CD14-positive monocyte (primary cell): ENCODE data around the gene ICOS. TPM values are rescaled to one million over a fixed set of nuclear protein-coding genes. Genes with fewer than 3 reads are reported as not detected.
A peak's percentile ranks its signal among the peaks of the same experiment; 100 is the strongest.

ENCODE experiments used
- DNase-seq, 3 donors: peaks; one replicate each; pipeline ENCODE4 v3.0.0-alpha.2; 2011 to 2022
- H2AFZ ChIP-seq: 2 replicates; pipeline ENCODE4 v1.6.0; 2012; ENCODE audit warnings: mild to moderate bottlenecking, low read depth, low read length, inconsistent platforms; ENCODE audit not compliant: insufficient read depth, poor library complexity, severe bottlenecking
- H3K27ac ChIP-seq, 2 donors: 1 replicate in 1 of 2; 2 replicates in 1 of 2; pipeline ENCODE4 v1.5.1; 2012 to 2013; ENCODE audit warnings: low read length in 2 of 2, control low read depth in 1 of 2, inconsistent platforms in 1 of 2, low read depth in 1 of 2, mild to moderate bottlenecking in 1 of 2
- H3K27me3 ChIP-seq, 2 donors: one replicate each; pipeline versions ENCODE4 v1.6.0 to v1.6.1; 2011 to 2013; ENCODE audit warnings: low read length in 2 of 2; ENCODE audit not compliant: control insufficient read depth in 2 of 2, insufficient read depth in 2 of 2
- H3K36me3 ChIP-seq, 2 donors: replicated peaks in 1 of 2; 1 replicate in 1 of 2; 2 replicates in 1 of 2; pipeline versions ENCODE4 v1.5.1 to v1.6.1; 2012 to 2013; ENCODE audit warnings: low read length in 2 of 2, control low read depth in 1 of 2, inconsistent platforms in 1 of 2, mild to moderate bottlenecking in 1 of 2; ENCODE audit not compliant: insufficient read depth in 2 of 2, control insufficient read depth in 1 of 2
- H3K4me1 ChIP-seq, 2 donors: 1 replicate in 1 of 2; 2 replicates in 1 of 2; pipeline versions ENCODE4 v1.5.1 to v1.6.1; 2012 to 2013; ENCODE audit warnings: low read length in 2 of 2, control low read depth in 1 of 2, inconsistent platforms in 1 of 2, mild to moderate bottlenecking in 1 of 2, moderate library complexity in 1 of 2; ENCODE audit not compliant: insufficient read depth in 2 of 2, control insufficient read depth in 1 of 2
- H3K4me2 ChIP-seq: replicated peaks from 2 replicates; pipeline ENCODE3; 2012; ENCODE audit warnings: low read length, moderate library complexity, mild to moderate bottlenecking; ENCODE audit not compliant: poor library complexity, severe bottlenecking; ENCODE audit errors: extremely low read depth
- H3K4me3 ChIP-seq, 3 experiments: fragments of 200-600 bp in 1 of 3; sonication (generic) in 1 of 3; replicated peaks in 1 of 3; 1 replicate in 2 of 3; 2 replicates in 1 of 3; pipeline ENCODE4 v1.5.1; 2011 to 2013; ENCODE audit warnings: low read length in 3 of 3, mild to moderate bottlenecking in 3 of 3, control low read depth in 2 of 3, low read depth in 2 of 3, inconsistent platforms in 1 of 3, moderate library complexity in 1 of 3
- H3K79me2 ChIP-seq: 2 replicates; pipeline ENCODE4 v1.6.0; 2012; ENCODE audit warnings: mild to moderate bottlenecking, control low read depth, inconsistent platforms, low read length, moderate library complexity; ENCODE audit not compliant: insufficient read depth
- H3K9ac ChIP-seq: 2 replicates; pipeline ENCODE4 v1.6.0; 2017; ENCODE audit warnings: low read length, mild to moderate bottlenecking; ENCODE audit not compliant: insufficient read depth, poor library complexity, severe bottlenecking
- H3K9me3 ChIP-seq, 2 donors: replicated peaks in 1 of 2; 1 replicate in 1 of 2; 2 replicates in 1 of 2; pipeline versions ENCODE4 v1.5.1 to v1.6.1; 2012 to 2013; ENCODE audit warnings: low read length in 2 of 2, control low read depth in 1 of 2; ENCODE audit not compliant: control insufficient read depth in 1 of 2, insufficient read depth in 1 of 2
- H4K20me1 ChIP-seq: 2 replicates; pipeline ENCODE4 v1.6.0; 2012; ENCODE audit warnings: mild to moderate bottlenecking, low read length, control low read depth, moderate library complexity; ENCODE audit not compliant: insufficient read depth
- H3K27ac Mint-ChIP-seq, 7 donors: one replicate each; pipeline ENCODE4 v1.8.0; 2020; ENCODE audit warnings: mild to moderate bottlenecking in 7 of 7, mixed read lengths in 7 of 7, moderate library complexity in 6 of 7, inconsistent platforms in 2 of 7
- H3K27me3 Mint-ChIP-seq, 3 donors: one replicate each; pipeline ENCODE4 v1.8.0; 2021 to 2022; ENCODE audit warnings: low read depth in 3 of 3, mild to moderate bottlenecking in 3 of 3, mixed read lengths in 3 of 3, moderate library complexity in 3 of 3, inconsistent platforms in 1 of 3
- H3K36me3 Mint-ChIP-seq, 2 donors: one replicate each; pipeline ENCODE4 v1.8.0; 2020; ENCODE audit warnings: mixed read lengths in 2 of 2, inconsistent platforms in 1 of 2, mild to moderate bottlenecking in 1 of 2
- H3K4me1 Mint-ChIP-seq: one replicate; pipeline ENCODE4 v1.8.0; 2020; ENCODE audit warnings: mild to moderate bottlenecking, mixed read lengths
- H3K4me3 Mint-ChIP-seq, 2 donors: one replicate each; pipeline ENCODE4 v1.8.0; 2020; ENCODE audit warnings: mild to moderate bottlenecking in 2 of 2, mixed read lengths in 2 of 2, moderate library complexity in 1 of 2
- H3K9me3 Mint-ChIP-seq, 7 donors: one replicate each; pipeline ENCODE4 v1.8.0; 2020 to 2022; ENCODE audit warnings: mixed read lengths in 7 of 7, mild to moderate bottlenecking in 6 of 7, moderate library complexity in 6 of 7, inconsistent platforms in 2 of 7
- WGBS: methylation state at CpG from one replicate; pipeline ENCODE4 v1.1.5; 2013; ENCODE audit warnings: missing lambda C conversion rate; ENCODE audit not compliant: insufficient coverage; 5-methylcytosine and 5-hydroxymethylcytosine counted together
- intact Hi-C, 2 donors: fragments of 100-400 bp; cut with micrococcal nuclease; formaldehyde crosslinking; loops; one replicate each; pipeline versions ENCODE4 v1.15.0 to v1.15.1; 2023
- polyA plus RNA-seq, 3 donors: library from polyadenylated mRNA; depleted of rRNA in 1 of 3; unstranded in 2 of 3; stranded (reverse) in 1 of 3; fragments of 300-500 nt in 2 of 3; fragments of >200 nt in 1 of 3; fragmentation: Illumina TruSeq in 2 of 3; gene quantifications; 1 replicate in 2 of 3; 2 replicates in 1 of 3; pipeline ENCODE4 v1.2.3, GENCODE V29; 2012 to 2021
- TF ChIP-seq, protein P1 (sequence below): fragments of 200-600 bp; IDR thresholded peaks from one replicate; pipeline ENCODE4 v1.8.0; 2022; ENCODE audit warnings: antibody characterized with exemption, mild to moderate bottlenecking

Gene ICOS
- polyA plus RNA-seq, 3 donors = 0.03 to 0.13 TPM; not detected in 1

DNA sequence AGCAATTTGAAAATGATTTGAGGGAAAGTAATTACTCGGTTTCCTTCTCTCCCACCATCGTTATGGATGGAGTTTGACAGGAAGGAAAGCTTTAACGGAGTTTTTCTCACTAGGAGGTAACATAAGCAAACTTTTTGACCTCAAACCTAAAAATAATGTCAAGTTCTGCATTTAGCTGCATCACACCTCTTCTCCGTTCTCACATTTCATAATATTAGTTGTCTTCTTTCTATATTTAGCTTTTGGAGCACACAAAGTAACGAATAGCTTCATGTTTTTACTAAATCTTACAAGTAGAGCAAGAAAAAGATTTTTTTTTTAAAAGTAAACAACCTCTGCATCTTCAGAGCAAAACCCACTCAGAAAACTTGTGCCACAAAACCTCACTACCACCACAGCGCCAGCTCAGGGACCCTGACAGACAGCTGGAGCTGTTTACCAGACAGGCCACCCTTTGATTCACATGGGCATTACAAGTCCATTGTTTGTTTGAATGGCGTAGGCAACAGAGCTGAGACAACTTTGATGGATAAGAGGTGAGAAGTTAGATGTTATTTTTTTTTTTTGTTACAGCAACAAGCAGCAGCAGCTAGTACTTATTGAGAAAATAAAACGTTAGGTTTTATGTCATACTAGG is 21.9 kb upstream of the ICOS start:
- Histone ChIP-seq H2AFZ (no peak overlapping the region), H3K79me2 (no peaks in the 10 kb centered on the region), H3K36me3 (no peaks in the 10 kb centered on the region), H3K4me2 (peak overlapping the region; percentile 35), H4K20me1 (no peaks in the 10 kb centered on the region), H3K9me3 (no peaks in the 10 kb centered on the region), H3K27me3 (no peaks in the 10 kb centered on the region), H3K4me1 (peaks cover 18 to 23% of the 10 kb centered on the region in 2 donors), H3K27ac (no peak overlapping the region), H3K4me3 (no peak overlapping the region), H3K9ac (no peak overlapping the region)
- intact Hi-C loops = loop anchor here in 1 of 2 donors (5.0 kb wide), 1 partner anchor 422 kb away; no protein-coding TSS in a partner anchor
- H3K36me3 Mint-ChIP-seq = no peaks in the 10 kb centered on the region
- no peak for DNase-seq
- 67% methylated on average over 1 of the region's 8 CpGs for WGBS
- peaks cover 0 to 2% (median 0%) of the 10 kb centered on the region in 3 donors for H3K27me3 Mint-ChIP-seq
- TF ChIP-seq, protein P1, sequence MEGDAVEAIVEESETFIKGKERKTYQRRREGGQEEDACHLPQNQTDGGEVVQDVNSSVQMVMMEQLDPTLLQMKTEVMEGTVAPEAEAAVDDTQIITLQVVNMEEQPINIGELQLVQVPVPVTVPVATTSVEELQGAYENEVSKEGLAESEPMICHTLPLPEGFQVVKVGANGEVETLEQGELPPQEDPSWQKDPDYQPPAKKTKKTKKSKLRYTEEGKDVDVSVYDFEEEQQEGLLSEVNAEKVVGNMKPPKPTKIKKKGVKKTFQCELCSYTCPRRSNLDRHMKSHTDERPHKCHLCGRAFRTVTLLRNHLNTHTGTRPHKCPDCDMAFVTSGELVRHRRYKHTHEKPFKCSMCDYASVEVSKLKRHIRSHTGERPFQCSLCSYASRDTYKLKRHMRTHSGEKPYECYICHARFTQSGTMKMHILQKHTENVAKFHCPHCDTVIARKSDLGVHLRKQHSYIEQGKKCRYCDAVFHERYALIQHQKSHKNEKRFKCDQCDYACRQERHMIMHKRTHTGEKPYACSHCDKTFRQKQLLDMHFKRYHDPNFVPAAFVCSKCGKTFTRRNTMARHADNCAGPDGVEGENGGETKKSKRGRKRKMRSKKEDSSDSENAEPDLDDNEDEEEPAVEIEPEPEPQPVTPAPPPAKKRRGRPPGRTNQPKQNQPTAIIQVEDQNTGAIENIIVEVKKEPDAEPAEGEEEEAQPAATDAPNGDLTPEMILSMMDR = no peak
- peak overlapping the region in 1 of 2 donors; percentile 47 for H3K4me3 Mint-ChIP-seq
- H3K9me3 Mint-ChIP-seq = no peaks in the 10 kb centered on the region
- peak overlapping the region in 4 of 7 donors; percentile 7 to 50 (median 34) for H3K27ac Mint-ChIP-seq
- peaks cover 21% of the 10 kb centered on the region for H3K4me1 Mint-ChIP-seq

DNA sequence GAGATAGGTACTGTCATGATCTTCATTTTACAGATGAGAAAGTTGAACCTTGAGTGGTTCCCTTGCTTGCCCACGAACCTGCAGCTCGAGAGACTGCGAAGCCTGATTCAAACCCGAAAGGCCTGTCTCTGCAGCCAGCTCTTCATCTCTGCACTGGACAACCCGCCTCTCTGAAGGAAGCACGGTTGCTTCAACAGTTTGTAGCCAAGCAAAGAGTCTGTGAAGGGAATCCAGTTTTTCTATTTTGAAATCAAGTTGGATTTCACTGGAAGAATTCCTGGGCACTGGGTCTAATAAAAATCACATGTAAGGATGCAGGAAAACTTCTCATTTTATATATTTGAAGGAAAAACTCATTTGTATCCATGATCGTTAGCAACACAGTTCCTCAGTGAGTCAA is 21.3 kb upstream of the ICOS start:
- Histone ChIP-seq H3K4me1 (peaks cover 16 to 19% of the 10 kb centered on the region in 2 donors), H3K4me3 (no peak overlapping the region), H3K4me2 (peak overlapping the region; percentile 34), H4K20me1 (no peaks in the 10 kb centered on the region), H3K36me3 (no peaks in the 10 kb centered on the region), H3K79me2 (no peaks in the 10 kb centered on the region), H3K9ac (no peak overlapping the region), H3K27me3 (no peaks in the 10 kb centered on the region), H3K27ac (no peak overlapping the region), H2AFZ (peak overlapping the region; percentile 23), H3K9me3 (no peaks in the 10 kb centered on the region)
- WGBS = 76% methylated on average over 6 of the region's 7 CpGs
- Mint-ChIP-seq H3K4me3 (no peak overlapping the region), H3K9me3 (no peaks in the 10 kb centered on the region), H3K4me1 (peaks cover 18% of the 10 kb centered on the region), H3K27me3 (peaks cover 0 to 2% (median 0%) of the 10 kb centered on the region in 3 donors), H3K27ac (peak overlapping the region in 1 of 7 donors; percentile 7), H3K36me3 (no peaks in the 10 kb centered on the region)
- intact Hi-C loops = no loop called here
- TF ChIP-seq, protein P1 = no peak
- DNase-seq = no peak
